ENCODE results near the gene TPGS1. TPM values are rescaled to one million over a fixed set of nuclear protein-coding genes. Genes with fewer than 3 reads are reported as not detected.
"Not testable (repeated sequence)": the region's sequence is repeated elsewhere in the genome, so short reads cannot be mapped to it uniquely, and the experiment has no call there.

TPGS1 gene
- total RNA-seq, 1 donor: 59.0 TPM

DNA sequence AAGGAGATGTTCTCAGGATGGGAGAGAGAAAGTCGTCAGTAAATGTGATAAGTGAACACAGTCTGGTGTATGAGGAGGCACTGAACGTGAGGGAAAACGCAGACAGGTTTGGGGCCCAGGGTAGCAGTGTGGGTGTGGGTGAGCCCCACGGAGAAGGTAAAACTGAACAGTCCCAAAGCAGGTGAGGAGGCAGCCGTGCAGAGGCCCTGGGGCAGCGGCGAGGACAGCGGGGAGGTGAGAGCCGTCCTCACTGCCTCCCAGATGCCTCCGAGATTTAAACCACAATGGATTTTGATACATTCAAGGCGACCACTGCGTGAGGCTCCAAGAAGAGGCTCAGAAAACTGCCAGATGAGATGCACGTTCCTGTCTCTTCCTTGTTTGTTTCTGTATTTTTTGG, 31.9 kb upstream of the TPGS1 start:
- DNase-seq (ENCODE audit: low read depth in 2 of 3, low spot score in 2 of 3): no peak

DNA sequence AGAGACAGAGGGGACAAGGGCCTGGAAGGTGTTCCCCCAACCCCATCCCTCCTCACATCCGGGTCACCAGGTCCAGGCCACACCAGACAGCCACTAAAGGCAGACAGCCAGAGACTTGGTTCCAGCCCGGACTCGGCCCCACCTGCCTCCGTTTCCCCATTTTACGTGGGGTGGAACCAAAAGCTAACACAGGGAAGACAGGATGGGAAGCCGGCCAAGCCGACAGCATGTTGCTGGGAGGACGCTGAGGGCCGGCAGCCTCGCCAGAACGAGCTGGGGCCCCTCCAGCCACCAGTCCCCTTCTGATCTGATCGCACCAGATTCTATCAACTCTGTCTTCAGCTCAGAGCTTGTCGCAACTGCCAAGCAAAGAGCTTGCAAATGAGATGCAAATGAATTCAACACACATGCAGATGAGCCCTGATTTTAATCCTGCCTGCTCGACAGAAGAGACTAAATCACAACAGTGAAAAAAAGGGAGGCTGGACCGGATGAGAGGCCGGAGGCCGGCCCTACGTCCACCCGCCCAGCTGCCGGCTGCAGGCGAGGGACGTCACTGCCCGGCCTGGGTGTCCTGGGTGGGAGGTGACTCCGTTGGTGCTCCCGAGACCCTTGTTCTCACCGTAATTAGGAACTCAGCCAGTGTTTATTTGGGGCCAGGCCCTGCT, 28.9 kb upstream of the TPGS1 start:
- DNase-seq (ENCODE audit: low read depth in 2 of 3, low spot score in 2 of 3): no peak

DNA sequence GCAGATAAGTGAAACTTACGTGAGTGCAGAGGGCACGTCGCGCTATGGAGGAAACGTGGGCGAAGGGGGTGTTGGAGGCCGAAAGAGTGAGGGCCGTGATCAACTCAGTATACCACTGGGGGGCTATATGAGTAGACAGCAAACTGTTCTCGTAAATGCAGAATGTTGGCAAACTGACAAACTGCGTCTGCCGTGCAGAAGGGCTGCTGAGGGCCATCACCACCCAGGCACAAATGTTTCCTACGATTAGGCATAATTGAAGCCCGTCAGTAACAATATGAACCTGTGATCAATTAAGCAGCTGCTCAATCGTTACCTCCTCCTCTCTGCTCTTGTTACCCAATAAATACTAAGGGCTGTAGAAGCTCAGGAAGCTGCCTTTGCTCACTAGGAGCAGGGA, 28.3 kb upstream of the TPGS1 start:
- DNase-seq (ENCODE audit: low read depth in 2 of 3, low spot score in 2 of 3): no peak

DNA sequence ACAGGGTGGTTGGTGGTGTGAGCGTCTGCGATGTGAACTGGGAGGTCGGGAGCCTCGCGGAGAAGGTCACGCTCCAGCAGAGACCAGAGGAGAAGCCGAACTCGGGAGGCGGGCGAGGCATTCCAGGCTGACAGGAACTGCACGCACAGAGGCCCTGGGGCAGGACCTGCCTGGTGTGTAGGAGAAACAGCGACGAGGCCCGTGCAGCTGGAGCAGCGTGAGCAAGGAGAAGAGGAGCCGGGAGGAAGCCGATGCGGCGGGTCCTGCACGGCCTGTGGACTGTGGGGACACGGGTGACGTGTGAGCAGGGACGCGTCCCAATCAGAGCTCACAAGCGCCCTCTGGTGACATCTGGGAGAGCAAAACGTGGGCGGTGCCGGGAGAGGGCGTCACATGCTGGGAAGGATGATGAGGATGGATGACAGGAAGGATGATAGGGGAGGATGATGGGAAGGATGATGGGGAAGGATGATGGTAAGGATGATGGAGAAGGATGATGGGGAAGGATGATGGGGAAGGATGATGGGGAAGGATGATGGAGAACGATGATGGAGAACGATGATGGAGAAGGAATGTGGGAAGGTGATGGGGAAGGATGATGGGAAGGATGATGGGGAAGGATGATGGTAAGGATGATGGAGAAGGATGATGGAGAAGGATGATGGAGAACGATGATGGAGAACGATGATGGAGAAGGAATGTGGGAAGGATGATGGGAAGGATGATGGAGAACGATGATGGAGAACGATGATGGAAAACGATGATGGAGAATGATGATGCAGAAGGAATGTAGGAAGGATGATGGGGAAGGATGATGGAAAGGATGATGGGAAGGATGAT, 27.1 kb upstream of the TPGS1 start:
- DNase-seq (ENCODE audit: low read depth in 2 of 3, low spot score in 2 of 3): peak in 2 of 3 donors; percentile 69 to 70

DNA sequence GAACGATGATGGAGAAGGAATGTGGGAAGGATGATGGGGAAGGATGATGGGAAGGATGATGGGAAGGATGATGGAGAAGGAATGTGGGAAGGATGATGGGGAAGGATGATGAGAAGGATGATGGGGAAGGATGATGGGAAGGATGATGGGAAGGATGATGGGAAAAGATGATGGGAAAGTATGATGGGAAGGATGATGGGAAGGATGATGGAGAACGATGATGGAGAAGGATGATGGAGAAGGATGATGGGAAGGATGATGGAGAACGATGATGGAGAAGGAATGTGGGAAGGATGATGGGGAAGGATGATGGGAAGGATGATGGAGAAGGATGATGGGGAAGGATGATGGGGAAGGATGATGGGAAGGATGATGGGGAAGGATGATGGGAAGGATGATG, 26.2 kb upstream of the TPGS1 start:
- DNase-seq (ENCODE audit: low read depth in 2 of 3, low spot score in 2 of 3): not testable (repeated sequence)

DNA sequence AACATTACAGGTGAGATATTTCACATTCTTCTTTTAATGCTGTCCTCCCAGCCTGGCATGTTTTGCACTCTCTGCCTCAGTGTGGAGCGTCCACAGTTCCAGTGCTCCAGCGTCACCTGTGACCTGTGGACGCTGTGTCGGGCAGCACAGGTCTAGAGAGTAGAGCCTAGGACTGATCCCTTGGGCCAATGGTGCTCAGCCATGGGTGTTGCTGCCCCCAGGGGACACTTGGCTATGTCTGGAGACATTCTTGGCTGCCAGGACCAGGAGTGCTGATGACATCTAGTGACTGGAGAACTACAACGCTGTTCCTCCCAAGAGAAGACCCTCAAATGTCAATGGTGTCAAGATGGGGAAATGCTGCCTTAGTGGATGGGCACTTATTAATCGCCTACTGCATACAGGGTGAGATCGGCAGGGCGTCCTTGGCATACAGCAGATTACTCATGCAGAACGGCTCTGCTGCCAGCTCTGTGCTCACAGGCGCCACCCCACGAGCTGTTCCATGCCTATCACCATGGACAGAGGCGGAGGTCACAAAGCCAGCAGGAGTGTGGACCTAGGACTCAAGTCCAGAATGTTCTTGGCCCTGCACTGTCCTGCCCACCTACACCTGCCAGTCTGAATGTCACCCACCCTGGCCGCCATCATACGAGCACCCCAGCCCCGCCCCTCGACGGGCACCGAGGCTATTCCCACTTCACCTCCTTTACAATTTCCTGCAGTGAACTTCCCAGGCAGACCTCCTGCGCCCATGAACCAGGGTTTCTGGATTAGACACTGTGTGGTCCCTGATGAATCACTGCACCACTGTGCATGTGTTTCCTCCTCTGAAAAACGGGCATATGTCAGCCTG, 24.9 kb upstream of the TPGS1 start:
- no peak for DNase-seq (ENCODE audit: low read depth in 2 of 3, low spot score in 2 of 3)

DNA sequence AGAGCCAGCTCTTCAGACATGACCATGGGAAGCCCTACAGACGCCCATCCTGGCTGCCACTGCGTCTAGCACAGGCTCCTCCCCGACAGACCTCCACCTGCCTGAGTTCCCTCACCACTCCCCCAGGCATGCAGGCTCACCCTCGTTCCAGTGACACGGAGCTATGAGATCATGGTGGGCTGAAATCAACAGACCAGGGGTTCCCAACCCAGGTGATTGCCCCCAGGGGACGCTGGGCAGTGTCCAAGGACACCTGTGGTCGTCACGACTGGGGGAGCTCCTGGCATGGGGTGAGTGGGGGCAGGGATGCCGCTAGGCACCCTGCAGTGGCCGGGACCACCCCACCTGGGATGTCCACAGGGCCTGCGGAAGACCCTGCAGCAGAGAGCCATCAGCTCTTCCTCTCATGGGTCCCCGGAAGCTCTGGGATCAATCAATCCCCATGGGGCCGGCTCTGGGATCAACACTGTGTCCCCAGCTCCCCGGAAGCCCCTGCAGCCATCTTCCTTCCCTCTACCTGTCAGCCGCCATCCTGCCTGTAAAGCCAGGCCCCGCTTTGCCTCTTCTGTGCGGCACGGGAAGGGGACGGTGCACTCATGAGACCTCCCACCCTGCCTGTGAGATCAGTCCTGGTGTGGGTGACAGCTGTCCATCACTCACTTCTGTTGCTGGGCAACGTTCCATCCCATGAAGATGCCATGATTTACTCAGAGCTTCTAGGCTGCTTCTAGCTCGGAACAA, 23.8 kb upstream of the TPGS1 start:
- DNase-seq (ENCODE audit: low read depth in 2 of 3, low spot score in 2 of 3): no peak

DNA sequence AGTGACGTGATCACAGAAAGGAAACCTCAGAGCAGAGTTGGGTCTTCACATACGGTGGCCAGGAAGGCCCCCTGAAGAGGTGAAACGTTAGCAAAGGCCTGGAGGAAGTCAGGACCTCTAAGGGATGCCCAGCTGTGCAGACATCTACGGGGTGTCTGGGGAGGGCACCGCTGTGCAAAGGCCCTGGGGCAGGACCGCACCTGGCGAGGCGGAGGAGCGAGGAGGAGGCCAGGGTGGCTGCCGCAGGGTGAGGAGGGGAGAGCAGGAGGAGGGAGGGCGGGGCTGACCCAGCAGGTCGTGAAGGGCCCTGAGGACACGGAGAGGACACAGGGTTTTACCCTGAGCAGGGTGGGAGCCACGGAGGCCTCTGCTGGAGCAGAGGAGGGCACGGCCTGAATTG, 22.8 kb upstream of the TPGS1 start:
- DNase-seq (ENCODE audit: low read depth in 2 of 3, low spot score in 2 of 3): no peak

DNA sequence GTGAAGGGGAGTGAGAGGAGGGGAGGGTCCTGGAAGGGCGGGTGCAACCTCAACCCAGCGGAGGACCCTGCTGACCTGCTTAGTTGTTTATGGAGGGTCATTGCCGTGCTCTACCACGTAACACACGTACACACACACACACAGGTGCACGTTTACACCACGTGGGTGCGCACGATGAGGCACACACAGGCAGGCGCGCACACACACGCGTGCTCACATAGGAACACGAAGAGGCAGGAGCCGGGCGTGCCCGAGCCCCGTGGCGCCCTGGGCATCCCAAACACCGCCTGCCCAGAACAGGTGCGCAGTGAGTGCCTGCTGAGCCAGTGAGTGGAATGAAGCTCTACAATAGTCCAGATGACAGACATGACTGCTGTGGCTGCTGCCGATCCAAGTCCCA, 22.2 kb upstream of the TPGS1 start:
- no peak for DNase-seq (ENCODE audit: low read depth in 2 of 3, low spot score in 2 of 3)

DNA sequence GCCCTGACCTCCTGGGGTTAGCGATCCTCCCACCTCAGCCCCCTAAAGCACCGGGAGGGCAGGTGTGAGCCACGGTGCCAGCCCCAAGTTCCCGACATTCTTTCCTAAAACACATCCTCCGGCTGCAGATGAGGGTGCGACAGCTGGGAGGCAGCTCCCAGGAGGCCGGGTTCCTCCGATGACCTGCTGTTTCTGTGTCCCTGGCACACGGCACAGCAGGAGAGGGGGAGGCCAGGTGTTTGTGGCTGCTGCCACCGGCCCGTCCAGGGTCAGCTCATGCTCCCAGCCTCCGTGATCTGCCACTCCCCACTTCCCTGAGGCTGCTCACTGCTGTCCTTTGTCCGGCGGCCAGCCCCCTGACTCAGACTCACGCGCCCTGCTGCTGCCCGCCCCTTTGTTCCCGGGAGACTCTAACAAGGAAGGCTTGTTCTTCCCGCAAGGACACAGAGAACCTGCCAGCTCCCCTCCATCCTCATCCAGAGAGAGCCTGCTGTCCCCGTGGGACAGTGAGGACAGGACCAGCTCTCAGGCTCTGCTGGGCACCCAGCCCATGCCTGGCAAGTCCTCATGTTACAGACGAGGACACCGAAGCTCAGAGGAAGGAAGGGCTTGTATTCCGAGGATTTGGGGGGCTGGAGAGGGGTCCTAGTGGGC, 21.6 kb upstream of the TPGS1 start:
- DNase-seq (ENCODE audit: low read depth in 2 of 3, low spot score in 2 of 3): no peak

DNA sequence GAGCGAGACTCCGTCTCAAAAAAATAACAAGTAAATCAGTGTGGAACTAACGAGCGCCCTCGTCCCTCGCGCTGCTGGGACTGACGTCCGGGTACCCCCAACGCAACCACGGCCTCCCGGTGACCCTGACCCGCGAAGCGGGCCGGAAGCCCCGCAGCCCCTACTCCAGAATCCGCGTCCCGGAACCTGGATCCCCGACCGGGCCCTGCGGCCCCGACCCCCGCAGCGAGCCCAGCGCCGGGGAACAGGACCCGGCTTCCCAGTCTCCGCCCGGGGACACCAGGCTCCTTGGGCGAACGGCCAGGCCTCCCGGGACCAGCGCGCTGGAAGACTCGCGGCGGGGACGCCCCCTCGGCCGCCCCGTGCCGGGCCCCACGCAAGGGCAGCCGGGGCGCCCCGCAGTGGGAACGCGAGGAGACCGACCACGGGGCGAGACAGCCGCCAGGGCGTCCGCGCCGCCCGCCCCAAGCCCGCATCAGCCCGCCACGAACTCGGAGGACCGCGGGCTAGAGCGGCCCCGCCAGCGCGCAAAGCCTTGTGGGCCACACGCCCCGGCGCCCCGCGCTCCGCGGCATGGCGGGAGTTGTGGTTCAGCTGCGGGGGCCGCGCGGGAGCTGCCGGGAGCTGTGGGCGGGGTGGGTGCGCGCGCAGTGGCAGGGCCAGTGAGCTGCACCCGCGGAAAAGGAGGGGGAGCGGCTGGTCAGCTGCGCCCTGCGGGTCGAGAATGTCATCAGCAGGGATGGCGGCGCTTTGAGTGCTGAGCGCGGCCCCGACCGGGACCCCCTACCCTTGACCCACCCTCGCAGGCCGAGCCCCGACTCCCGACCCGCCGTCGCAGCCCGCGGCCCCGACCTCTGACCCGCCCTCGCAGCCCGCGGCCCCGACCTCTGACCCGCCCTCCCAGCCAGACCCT, 18.5 kb upstream of the TPGS1 start:
- peak; percentile 80 to 94 (median 92) for DNase-seq (ENCODE audit: low read depth in 2 of 3, low spot score in 2 of 3)

DNA sequence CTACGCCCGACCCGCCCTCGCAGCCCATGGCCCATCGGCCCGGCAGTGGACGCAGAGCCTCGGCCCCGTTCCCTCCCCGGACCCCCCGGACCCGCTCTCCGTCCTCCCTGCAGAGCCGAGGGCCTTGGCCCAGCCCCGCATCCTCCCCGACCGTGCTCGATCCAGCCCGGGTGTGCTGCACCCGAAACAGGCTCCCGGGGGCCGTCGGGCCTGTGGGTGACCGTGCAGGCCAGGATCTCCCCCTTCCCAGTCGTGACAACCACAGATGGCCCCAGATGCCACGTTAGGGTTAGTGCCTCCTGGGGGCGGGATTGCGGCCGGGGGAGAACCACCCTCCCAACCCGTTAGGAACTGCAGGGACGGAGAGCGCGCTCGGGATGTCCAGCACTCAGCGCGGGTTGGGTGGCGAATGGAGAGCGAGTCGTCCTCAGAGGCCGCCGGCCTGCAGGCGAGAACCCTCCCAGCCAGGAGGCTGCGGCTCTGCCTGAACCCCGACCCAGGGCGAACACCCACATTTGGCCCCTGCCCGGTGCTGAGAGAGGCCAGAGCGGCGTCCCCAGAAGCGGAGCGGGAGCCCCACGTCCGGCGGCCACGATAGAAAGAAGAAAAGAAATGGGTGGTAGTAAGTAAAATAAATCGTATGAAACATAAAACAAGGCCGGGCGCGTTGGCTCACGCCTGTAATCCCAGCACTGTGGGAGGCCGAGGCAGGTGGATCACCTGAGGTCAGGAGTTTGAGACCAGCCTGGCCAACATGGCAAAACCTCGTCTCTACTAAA, 17.7 kb upstream of the TPGS1 start:
- DNase-seq (ENCODE audit: low read depth in 2 of 3, low spot score in 2 of 3): no peak

DNA sequence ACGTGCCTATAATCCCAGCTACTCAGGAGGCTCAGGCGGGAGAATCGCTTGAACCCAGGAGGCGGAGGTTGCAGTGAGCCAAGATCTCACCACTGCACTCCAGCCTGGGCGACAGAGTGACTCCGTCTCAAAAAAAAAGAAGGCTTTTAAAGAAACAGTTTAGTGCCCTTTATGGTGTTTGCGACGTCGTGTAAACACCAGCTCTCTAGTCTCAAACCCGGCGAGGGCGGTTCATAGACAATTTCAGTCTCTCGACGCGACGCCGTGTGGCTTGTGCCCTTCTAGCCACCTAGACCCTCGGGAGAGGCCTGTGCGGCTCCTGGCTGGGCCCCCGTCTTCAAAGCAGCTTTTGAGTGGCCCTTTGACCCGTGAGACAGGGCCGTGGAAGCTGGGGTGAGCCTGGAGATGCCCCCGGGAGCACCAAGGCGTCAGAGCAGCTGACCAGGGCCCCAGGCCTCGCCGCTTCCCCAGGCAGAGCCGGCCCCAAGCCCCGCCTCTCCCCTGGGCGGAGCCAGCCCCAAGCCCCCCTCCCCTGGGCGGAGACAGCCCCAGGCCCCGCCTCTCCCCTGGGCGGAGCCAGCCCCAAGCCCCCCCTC, 16.1 kb upstream of the TPGS1 start:
- DNase-seq (ENCODE audit: low read depth in 2 of 3, low spot score in 2 of 3): no peak

DNA sequence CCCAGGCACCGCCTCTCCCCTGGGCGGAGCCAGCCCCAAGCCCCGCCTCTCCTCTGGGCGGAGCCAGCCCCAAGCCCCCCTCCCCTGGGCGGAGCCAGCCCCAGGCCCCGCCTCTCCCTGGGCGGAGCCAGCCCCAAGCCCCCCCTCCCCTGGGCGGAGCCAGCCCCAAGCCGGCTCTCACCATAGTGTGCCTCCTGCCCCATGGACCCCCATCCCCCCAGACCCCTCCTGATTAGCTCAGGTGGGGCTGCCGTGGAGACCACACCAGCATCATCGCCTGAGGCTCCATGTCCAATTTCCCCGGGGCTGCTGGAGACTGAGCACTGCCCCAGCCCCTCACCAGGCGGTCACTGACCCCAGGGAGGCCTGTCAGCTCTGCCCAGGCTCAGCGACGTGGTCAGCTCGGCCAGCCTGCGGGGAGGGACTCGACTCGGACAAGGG, 15.2 kb upstream of the TPGS1 start:
- DNase-seq (ENCODE audit: low read depth in 2 of 3, low spot score in 2 of 3): no peak

DNA sequence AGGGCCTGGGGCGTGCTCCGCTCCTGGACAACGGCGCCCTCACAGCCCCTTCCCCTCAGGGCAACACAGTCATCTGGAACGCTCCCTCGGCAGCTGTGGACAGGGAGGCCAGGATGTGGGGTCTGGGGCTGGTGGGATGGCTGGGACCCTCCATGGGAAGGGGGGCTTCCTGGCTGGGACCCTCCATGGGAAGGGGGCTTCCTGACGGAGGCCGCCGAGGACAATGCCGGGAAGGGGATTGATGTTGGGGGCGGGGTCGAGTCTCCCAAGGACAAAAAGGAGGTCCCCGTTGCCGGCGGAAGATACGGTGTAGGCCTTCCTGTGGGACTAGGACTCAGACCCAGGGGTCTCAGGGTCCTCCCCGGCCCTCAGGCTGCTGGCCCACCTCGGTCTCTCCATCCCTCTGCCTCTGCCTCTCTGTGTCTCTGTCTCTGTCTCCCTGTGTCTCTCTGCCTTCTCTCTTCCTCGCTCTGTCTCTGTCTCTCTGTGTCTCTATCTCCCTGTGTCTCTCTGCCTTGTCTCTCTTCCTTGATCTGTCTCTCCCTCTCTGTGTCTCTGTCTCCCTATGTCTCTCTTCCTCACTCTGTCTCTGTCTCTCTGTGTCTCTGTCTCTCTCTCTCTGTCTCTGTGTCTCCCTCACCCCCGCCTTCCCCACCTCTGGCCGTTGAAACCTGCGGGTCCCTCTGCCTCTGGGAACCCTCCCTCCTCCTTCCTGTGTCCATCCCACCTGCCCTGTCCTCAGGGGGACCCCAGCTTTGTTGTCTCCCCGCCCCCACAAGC, 13.7 kb upstream of the TPGS1 start:
- DNase-seq (ENCODE audit: low read depth in 2 of 3, low spot score in 2 of 3): no peak

DNA sequence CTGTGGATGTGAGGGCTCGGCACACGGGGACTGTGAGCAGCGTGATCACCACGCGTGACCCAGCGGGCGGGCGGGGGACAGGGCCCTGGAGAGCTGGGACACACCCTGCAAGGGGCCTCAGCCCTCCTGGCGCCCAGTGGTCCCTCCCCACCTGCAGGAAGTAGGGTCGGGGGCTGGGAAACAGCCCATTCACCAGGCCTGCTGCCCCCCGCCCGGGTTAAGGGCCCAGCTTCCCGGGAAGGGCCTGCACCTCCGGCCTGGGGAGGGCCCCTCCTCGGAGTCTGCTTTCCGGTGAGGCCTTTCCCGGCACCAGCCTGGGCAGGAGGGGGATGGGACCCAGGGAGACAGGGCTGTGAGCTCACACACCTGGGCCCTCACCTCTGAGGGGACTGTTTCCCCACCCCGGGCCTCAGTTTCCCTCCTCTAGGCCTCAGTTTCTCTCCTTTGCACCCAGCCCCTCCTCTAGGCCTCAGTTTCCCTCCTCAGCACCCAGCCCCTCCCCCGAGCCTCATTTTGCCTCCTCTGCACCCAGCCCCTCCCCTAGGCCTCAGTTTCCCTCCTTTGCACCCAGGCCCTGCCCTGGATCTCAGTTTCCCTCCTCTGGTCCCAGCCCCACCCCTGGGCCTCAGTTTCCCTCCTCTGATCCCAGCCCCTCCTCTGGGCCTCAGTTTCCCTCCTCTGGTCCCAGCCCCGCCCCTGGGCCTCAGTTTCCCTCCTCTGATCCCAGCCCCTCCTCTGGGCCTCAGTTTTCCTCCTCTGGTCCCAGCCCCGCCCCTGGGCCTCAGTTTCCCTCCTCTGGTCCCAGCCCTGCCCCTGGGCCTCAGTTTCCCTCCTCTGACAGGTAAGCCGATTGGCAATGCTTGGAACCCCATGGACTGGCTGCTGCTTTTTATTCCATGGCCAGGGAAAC, 12.9 kb upstream of the TPGS1 start:
- no peak for DNase-seq (ENCODE audit: low read depth in 2 of 3, low spot score in 2 of 3)
